Non-pigmented ciliary epithelial cell (primary cell): ENCODE results near the gene IRF2BPL.

Experiments
- DNase-seq: peaks from one replicate; pipeline ENCODE4 v3.0.0-alpha.2; 2010; ENCODE audit warnings: low read depth

Gene IRF2BPL

DNA sequence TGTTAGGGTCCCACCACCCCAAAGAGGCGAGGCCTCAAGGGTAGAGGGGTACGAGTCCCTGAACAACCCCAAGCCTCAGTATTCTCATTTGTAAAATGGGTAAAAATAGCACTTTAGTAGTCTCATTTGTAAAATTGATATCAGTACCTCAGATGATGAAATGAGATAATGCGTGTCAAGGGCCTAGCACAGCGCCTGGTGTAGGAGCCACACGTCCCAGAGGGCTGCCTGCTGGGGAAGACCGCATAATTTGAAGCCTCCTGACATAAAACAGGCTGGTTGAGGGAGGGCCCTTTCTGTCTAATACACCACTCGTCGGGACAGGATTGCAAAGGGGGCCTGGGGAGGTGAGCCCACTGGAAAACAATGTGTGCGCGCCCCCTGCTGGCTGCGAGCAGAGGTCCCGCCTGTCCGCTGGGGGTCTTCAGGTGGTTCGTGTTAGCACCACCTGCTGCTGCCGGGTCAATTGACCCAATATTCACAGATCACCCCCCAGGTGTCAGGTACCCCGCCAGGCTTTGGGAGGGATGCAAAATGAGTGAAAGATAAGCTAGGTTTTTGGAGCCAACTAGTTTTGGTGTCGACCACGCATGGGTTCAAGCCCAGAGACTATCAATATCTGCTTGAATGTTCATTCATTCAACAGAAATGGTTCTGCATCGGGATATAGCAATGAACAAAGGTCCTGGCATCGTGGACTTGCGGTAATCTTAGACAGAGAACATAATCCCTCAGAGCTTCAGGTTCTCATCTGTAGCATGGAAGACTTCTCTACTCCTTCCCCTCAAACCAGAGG lies 24.7 kb upstream of the IRF2BPL start:
- no peak for DNase-seq

DNA sequence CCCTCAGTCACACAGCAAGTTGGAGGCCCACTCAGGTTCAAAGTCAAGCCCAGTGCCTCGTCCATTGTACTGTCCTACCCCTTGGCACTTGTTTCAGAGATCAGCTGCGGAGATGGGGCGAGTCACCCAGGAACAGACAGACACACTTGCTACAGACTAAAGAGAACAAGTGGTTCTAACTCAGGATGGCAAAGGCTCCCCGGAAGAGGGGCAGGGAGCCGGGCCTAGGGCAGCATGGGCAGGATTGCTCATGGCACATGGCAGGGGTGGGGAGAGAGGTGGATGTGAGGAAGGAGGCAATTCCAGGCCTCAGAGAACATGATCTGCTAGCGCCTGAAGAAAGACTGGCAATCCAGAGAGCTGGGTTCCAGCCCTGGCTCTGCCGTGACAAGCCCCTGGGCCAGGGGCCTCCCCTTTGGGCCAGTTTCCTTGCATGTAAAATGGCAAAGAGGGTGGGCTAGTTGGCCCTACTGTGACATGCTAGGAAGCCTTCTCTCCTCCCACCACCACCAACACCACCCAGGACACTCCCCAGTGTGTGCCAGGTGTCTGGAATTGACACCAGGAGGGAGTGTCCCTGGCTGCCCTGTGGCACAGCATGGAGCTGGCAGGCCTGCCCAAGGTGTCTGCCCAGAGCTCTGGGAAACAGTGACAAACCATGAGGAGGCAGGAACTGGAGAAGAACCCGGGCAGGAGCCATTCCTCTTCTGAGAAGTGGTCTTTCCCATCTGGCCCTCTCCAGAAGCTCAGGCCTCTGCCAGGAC lies 24.0 kb upstream of the IRF2BPL start:
- DNase-seq, result no peak

DNA sequence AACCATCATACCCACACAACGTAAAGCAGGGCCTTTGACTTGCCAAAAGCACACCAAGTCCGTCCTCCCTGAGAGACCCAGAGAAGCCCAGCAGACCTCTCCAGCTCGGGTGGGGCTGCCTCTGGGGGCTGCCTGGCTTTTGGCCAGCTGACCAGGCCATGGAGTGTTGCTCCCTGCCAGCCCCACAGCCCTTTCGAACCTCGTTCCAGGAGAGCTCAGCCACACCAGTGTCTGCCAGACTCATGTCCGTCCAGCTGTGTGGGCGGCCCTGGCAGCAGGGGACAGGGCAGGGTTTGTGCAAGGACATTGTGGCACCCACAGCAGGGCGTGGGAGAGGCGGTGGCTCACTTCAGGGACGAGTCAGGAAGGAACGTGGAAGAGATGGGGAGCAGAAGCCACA lies 22.6 kb upstream of the IRF2BPL start:
- DNase-seq, result no peak

DNA sequence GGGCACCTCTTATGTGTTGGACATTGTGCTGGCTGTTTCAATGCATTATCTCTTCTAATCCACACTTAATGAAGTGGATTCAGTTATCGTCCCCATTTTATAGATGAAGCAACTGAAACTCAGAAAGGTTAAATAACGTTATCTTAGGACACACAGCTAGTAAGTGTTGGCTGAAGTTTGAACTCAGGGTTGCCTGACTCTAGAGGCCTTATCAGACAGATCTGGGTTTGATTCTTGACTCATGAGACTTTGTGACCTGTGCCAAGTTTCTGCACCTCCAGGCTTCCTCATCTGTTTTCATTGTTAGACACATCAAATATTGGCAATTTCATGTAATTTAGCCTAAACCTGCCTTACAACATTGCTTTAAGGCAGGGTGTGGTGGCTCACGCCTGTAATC lies 18.2 kb upstream of the IRF2BPL start:
- no peak for DNase-seq

DNA sequence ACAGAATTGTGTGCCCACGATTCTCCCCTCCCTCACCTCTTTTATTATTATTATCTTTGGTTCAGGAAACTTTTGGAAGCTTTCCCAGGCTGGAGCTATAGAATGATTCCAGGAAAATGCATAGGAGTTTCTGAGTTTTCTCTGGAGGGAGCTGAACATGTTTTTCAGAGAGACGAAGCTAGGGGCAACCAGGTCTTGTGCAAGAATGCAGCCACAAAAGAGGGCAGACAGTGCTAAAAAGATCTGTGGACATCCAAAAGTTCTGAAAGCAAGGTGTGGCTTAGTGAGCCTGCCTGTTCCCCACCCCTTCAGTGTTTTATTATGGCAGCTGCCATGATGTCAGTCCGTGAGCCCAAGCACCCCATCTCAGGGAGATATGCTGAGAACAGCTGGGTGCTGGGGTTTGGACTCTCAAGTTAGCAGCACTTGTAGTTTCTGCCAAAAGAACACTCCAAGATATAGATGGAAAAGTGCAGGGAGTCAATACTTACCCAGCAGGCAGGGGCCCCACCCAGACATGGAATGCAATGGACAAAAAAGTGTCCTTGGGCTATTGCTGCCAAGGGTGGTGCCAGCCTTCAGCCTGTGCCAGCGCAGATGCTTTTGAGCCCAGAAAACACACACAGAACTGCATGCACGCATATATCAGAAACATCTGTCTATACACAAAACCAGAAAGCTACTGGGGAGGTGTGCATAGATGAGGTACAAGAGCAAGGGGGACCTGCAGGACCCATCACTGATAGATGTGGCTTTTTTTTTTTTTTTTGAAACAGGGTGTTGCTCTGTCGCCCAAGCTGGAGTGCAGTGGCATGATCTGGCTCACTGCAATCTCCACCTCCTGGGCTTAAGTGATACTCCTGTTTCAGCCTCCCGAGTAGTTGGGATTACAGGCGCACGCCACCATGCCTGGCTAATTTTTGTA lies 17.0 kb upstream of the IRF2BPL start:
- DNase-seq, result no peak

DNA sequence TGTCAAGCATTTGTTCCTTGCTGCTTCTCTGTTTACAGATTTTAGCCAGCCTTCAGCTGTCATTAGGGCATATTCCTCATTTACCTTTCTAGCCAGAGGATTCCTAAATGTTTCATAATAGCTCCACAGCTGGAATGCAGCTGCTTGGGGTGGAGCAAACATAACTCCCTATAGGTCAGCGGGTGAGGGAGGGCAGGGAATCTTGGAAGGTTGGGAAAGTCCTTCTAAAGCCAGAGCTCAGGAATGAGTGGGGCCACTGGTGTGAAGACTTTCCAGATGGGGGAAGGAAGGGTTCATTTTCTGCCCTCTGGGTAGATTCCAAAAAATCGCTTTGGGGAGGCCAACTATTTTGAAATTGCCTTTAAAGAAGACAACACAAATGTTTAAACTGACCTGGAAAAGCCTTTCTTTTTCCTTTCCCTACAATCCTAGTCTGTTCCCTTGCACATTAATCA lies 16.3 kb upstream of the IRF2BPL start:
- no peak for DNase-seq

DNA sequence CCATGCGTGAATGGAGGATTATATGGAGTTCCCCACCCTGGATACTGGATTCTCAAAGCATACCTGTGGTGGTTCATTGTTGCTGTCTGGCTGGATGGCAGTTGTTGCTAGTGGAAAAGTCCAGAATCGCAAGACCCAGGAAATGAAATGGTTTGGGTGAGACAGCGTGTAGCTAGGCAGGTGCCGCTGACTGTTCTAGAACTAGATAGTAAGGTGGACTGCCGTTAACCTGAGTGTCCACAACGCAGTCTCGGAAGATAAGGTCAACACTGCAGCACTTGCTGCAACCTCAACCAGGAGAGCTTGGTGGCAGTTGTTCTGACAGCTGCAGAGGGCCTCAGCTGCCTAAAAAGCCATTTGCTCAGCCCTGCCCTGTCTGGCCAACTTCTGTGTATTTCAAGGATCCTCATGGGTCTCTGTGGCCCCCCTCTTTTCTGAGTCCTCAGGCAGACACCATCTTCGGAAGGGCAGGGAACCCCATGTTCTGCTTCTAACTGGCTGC lies 15.5 kb upstream of the IRF2BPL start:
- DNase-seq, result no peak

DNA sequence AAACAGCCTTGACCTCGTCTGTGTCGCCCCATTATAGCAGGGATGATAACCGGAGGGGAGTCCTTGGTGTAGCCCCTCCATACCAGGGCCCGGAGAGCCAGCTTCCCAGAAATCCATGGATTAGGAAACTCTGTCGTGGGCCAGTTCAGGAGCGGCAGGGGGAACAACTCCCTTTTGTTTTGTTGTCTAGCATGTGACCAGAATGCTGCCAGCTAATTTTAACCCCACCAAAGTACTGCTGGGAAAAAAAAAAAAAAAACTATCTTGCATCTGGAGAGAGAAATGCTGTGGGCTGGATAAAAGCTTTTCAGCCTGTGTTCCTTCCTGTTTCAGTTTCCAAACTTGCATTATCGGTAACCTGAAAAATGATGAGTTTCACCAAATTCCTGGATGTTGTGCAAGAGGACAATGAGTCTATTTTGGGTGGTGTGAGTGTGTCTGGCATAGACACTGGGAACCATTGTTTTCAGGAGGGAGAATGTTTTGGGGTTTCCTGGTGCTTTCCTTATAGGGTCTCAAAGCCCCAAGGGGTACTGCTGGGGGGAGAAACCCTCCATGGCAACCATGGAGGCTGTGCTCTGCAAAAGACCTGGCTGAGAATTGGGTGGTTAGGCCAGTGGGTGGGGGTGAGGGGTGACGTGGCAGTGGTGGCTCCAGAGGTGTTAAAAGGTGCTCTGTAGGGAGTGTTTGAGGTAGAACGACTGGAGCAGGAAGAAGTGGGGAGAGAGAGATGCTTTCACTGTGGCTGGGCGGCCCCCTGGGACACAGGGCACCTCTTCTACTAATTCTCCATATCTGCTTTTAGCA lies 14.9 kb upstream of the IRF2BPL start:
- peak; percentile 70 for DNase-seq

DNA sequence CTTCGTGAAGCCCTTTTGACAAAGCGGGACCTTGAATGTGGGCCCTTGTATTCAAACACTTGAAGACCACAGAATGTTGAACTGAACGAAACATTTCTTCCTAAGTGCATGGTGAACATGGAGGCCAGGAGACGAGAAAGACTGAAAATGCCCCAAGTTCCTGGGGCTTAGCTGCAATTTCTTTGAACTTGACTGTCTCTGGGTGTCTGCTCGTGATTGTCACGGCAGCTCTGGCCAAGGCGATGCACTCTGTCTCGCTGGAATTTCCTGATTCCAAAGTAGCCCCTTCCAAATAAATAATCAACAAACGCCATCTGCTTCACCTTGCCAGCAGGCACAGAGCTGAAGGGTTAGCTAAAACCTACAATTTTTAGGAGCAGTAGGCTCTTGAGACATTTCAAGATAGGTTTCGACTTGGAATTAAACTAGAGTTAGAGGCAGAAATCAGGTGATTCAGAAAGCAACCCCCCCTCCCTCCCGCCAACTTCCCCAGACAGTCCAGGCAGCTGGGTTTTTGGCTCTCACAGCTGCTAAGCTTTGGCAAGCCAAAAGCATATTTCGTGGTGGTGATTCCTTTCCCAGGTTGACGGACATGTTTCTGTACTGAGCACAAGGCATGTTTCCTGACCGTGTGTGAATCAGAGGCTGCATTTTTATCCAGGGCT lies 13.5 kb upstream of the IRF2BPL start:
- peak; percentile 84 for DNase-seq

DNA sequence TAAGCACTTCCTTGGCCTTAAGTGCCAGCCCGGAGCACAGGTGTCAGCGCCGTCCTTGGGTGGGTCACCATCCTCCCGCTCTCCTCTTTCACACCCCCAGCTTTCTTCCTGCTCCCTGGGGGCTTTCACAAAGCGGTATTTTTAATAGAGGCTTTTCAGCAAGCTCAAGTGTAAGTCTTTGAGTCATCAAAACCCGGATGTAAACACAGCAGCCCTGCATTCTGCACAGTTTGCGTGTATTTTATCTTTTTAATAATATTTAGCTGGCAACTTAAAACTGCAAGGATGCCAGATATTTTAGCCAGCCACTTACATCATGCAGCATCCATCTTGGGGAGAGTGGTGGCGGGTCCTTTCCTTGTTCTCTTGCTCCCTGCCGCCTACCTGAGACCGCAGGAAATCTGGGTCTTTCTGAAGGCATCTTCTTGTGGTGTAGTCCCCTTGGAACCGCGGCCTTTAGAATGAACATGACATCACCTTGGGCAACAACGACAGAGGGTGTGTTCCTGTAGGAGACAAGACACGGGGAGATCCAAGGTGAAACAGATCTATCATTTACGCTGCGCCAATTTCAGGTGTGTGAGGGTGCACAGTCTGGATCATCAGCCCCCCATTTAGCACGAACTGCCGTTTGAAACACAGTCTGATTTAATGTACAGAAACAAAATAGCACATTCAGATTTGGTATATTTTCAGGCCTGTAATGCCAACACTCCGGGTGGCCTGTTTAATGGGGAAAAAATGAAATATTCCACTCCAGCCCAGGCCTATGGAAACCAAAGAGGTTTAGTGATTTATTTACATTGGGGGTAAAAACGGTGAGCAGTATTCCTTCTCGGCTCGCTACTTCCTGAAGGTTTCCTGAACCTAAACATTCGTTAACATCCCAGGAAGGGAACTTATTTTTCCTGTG lies 12.5 kb upstream of the IRF2BPL start:
- peak; percentile 80 for DNase-seq

DNA sequence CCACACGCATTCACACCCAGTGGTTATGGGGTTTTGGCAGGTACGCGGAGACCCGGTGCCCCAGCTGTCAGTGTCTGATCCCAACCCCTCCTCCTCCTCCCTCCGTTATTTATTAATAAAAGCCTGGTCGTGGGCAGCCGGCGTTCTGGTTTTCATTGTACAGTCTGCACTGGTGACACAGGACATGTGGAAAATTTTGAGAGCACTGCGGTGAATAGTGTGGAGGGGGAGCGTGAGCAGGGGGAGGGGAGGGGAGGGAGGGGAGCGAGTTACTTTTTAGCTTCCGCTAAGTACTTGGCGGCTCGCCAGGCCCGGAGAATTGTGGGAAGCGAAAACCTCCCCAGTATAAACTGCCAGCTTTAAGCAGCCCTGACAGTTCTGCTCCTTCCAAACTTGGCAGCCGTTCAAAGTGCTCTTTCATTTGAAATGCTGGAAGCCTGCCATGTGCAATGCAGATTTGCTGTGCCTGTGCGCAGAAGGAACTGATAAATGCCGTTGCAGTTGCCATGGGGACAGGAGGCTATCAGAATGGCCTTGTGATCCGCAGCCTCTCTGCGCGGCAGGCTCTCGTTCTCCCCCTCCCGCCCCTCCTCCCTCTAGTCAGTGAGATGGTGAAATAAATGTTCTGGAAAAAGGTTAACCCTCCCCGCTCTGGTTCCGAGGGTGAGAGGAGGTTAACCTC lies 11.7 kb upstream of the IRF2BPL start:
- peak; percentile 96 for DNase-seq

DNA sequence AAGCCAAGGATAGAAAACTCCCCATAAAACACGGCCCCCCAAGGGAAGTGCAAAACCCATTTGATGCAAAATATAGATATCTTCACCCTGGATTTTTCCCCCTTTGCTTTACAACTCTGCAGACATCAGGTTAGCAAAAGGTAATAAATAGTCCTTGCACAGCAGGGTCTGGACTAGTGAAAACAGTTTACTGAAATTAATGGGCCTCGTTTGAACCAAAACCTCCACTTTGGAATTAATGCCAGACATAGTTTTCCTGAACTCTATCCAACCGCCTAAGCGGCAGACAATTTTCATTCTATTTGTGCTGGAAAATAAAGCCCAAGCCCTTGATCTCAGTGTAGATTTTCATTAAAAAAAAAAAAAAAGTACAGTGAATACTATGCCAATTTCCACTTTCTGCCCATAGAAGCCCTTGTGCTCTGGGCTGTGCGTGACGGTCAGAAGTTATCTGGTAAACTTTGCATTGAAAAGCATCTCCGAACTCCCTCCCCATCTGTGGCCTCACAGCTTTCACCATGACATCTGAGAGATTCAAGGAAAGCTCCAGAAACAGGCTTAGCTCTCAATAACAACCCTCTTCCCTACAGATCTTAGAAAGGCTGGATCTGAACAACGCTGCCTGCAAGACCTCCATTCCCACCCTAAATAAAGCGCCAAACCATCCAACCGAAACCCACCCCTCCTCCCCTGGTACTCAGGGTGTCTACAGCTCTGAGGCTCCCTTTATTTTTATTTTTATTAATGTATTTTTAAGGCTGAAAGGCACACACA lies 11.0 kb upstream of the IRF2BPL start:
- DNase-seq, result no peak

DNA sequence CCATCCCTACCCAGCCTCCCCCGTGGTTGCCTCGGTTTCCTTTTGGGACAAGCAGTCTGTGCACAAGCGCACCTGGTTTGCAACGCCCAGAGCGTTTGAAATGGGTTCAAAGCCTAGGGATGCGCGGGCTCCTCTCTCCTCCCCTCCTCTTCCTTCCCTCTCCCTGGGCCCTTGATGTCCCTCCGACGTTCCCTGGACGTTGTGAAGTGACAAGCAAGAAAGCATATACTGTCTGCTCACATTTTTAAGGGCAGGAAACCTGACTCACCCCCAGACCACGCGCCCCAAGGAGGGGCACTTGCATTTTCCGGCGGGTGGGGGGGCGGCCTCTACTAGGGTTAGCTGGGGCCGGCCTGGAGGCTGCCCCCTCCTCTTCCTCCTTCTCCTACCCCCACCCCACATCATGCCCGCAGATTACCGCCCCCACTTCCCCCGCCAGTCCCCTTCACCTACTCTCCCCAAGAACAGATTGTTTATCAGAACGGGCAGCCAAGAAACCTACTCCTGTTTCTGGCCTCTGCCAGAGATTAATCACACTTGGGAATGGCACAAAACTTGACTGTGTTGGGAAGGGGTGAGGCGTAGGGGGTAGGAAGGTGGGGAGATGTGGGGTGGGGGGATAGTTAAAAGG lies 9.5 kb upstream of the IRF2BPL start:
- DNase-seq, result no peak

DNA sequence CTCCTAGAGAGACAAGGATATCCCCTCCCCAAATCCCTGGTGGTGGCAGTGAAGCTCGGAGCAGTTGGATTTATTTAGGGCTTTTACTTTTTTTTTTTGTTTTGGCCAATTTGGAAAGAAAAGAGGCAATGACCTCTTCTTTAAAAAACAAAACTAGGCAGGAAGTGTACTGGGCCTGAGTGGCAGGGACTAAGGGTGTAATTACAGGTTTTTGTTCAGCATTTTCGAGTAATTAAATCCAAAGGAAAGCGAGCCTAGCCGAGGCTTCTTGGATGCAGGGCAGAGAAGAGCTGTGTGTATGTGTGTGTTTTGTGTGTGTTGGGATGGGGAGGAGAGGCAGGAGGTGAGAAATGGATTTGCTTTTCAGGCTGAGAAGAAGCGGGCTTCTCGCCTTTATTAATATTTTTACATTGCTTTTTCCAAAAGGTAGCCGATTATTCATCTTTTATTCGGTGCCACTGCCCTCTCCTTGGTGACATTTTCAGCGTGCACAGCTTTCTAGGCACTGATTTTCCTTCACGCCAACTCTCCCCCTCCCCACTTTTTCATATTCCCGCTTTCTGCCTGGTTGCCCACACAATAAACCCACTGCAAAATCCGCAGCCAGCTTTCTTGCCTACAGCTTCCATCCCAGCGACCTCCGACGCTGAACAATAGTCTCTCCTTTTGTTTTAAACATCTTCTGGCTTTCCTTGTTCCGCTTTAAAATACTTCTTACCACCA lies 8.9 kb upstream of the IRF2BPL start:
- no peak for DNase-seq

DNA sequence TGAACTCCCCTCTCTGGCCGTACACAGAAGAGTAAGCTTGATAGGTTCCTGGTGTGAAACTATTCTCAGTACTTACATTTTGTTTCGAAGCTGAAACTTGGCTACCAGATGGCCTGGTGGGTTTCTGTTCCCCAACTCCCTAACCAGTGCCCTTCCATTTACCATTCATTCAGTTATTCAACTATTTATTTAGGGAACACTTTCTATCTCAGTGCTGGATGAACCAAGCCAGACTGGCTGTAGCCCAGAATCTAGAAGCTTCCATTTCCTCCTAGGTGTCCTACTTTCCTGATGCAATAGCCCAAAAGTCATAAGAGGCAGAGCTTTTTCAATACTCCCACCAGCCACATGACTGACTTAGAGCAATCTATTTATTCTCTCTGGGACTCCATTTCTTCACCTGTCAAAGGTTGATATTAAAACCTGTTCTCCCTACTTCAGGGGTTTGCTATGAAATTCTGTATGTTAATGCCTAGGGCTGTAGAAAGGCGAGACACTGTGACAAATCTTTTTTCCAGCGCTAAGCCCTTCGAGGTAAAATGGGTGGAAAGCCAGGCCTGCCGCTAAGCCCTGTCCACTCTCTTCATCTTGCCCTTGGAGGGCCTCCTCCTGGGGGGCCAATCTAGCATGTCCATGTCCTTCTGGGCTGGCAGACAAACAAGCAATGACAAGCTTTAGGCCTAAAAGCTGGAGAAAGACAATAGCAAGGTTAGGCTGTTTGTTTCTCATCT lies 8.1 kb upstream of the IRF2BPL start:
- no peak for DNase-seq

DNA sequence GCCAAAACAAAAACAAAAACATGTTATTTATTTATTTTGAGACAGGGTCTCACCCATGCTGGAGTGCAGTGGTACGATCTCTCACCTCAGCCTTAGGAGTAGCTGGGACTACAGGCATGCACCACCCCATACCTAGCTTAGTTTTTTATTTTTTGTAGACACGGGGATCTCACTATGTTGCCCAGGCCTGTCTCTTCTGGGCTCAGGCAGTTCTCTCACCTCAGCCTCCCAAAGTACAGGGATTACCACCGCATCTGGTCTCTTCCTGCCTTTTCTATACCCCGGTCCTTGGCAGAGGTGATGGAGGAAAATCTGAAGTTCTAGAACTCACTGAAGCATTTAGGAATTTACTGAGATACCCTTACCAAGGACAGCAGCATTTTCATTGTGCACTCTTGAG lies 6.8 kb upstream of the IRF2BPL start:
- DNase-seq, result no peak
